Transverse colon (tissue), 4 donors: ENCODE measurements around the gene TBC1D17. TPM values are rescaled to one million over a fixed set of nuclear protein-coding genes. Genes with fewer than 3 reads are reported as not detected.

Experiments used
- DNase-seq: peaks from one replicate; pipeline ENCODE4 v3.0.0-alpha.2; 2019
- H3K27ac ChIP-seq, 4 donors: fragments of 200-600 bp; sonication (generic); 2 replicates each; pipeline ENCODE4 v1.5.1; 2016 to 2018; ENCODE audit warnings: inconsistent platforms in 4 of 4
- H3K27me3 ChIP-seq: fragments of 200-600 bp; sonication (generic); 2 replicates; pipeline ENCODE4 v1.5.1; 2017; ENCODE audit warnings: inconsistent platforms
- H3K36me3 ChIP-seq, 4 donors: fragments of 200-600 bp; sonication (generic); 2 replicates each; pipeline ENCODE4 v1.5.1; 2017 to 2019; ENCODE audit warnings: inconsistent platforms in 4 of 4
- H3K4me1 ChIP-seq, 4 donors: fragments of 200-600 bp; sonication (generic); 2 replicates each; pipeline ENCODE4 v1.5.1; 2017 to 2020; ENCODE audit warnings: inconsistent platforms in 4 of 4
- H3K4me3 ChIP-seq, 4 donors: fragments of 200-600 bp; sonication (generic); 1 replicate in 1 of 4; 2 replicates in 3 of 4; pipeline versions ENCODE4 v1.5.1 to v1.6.1; 2017 to 2019; ENCODE audit warnings: inconsistent platforms in 4 of 4
- H3K9me3 ChIP-seq, 2 donors: fragments of 200-600 bp; sonication (generic); 2 replicates each; pipeline ENCODE4 v1.5.1; 2017 to 2019; ENCODE audit warnings: inconsistent platforms in 2 of 2
- CTCF ChIP-seq, 5 experiments: fragments of 200-600 bp in 3 of 5; fragments of 450-650 bp in 2 of 5; sonication (generic) in 3 of 5; IDR thresholded peaks; 1 replicate in 2 of 5; 2 replicates in 3 of 5; pipeline ENCODE4 v1.5.1; 2016 to 2017; ENCODE audit warnings: antibody characterized with exemption in 5 of 5, inconsistent platforms in 3 of 5, mild to moderate bottlenecking in 2 of 5, moderate library complexity in 1 of 5
- EP300 ChIP-seq: sonication (generic); formaldehyde crosslinking; IDR thresholded peaks from one replicate; pipeline ENCODE4 v1.6.1; 2017; ENCODE audit warnings: antibody characterized with exemption, low read depth
- POLR2A ChIP-seq: fragments of 450-650 bp; IDR thresholded peaks from one replicate; pipeline ENCODE4 v1.6.1; 2016; ENCODE audit warnings: antibody characterized with exemption, mild to moderate bottlenecking, moderate library complexity
- POLR2AphosphoS5 ChIP-seq, 3 donors: sonication (generic); formaldehyde crosslinking; IDR thresholded peaks; one replicate each; pipeline ENCODE4 v1.6.1; 2016; ENCODE audit warnings: antibody characterized with exemption in 3 of 3
- WGBS, 2 donors: methylation state at CpG; one replicate each; pipeline ENCODE4 v1.1.5; 2018; ENCODE audit warnings: low coverage in 1 of 2; 5-methylcytosine and 5-hydroxymethylcytosine counted together
- in situ Hi-C, 4 donors: fragments of 200-750 bp; cut with MboI; loops; one replicate each; pipeline versions ENCODE4 v1.15.0 to v1.15.1; 2017; ENCODE audit warnings: low sequenced_read_pairs in 3 of 4, low pct_ligation_motif_present in 1 of 4, low pct_unique_long_range_greater_than_20kb in 1 of 4
- intact Hi-C: fragments of 100-400 bp; cut with DNase I; formaldehyde crosslinking; loops from one replicate; pipeline ENCODE4 v1.15.1; 2023; ENCODE audit warnings: low total_unique reads
- total RNA-seq, 4 donors: library from RNA; depleted of rRNA; stranded (reverse); fragments of >200 nt; gene quantifications; one replicate each; pipeline ENCODE4 v1.1.0, GENCODE V29; 2016

TBC1D17 gene
- total RNA-seq, 4 donors from 2014 or later: 26.4 to 80.8 (median 47.9) TPM

- H3K27ac ChIP-seq: peak overlapping the region; percentile 39 to 51 (median 48)
These were observed 15.7 kb upstream of the TBC1D17 start for GRCh38 chr19:49861541-49862378.

GRCh38 chr19:49862391-49863253 lies 14.9 kb upstream of the TBC1D17 start:
- H3K27ac ChIP-seq: no peak overlapping the region
- no peaks in the 10 kb centered on the region for H3K9me3 ChIP-seq
- no peak overlapping the region for H3K4me3 ChIP-seq
- TF ChIP-seq CTCF (IDR thresholded peaks at IDR 0.05) (no peak), POLR2AphosphoS5 (IDR thresholded peaks at IDR 0.05) (no peak), EP300 (no peak), POLR2A (no peak)
- intact Hi-C loops: no loop called here
- peaks cover 11 to 34% (median 30%) of the 10 kb centered on the region in 4 donors for H3K4me1 ChIP-seq
- peaks cover 0 to 5% (median 0%) of the 10 kb centered on the region in 4 donors for H3K36me3 ChIP-seq
- 79 to 84% methylated on average over 11 to 20 of the region's 49 CpGs for WGBS, 2 donors
- no peaks in the 10 kb centered on the region for H3K27me3 ChIP-seq
- in situ Hi-C loops: loop anchor here in 1 of 4 donors (10.0 to 25.0 kb wide), 2 partner anchors 48 to 375 kb away; partner anchors contain the start of genes FUZ, MED25, RPL13A and RPS11
- DNase-seq: no peak

More at GRCh38 chr19:49861541-49862378, 15.7 kb upstream of the TBC1D17 start:
- Histone ChIP-seq H3K4me3 (no peak overlapping the region), H3K36me3 (peaks cover 0 to 11% (median 2%) of the 10 kb centered on the region in 4 donors), H3K9me3 (no peaks in the 10 kb centered on the region), H3K27me3 (no peaks in the 10 kb centered on the region), H3K4me1 (peaks cover 11 to 32% (median 29%) of the 10 kb centered on the region in 4 donors)
- 88% methylated on average over 50 of the region's 60 CpGs; no CpG with 5 or more reads in 1 of the 2 donors for WGBS, 2 donors
- TF ChIP-seq POLR2A: no peak
- no peak for TF ChIP-seq POLR2AphosphoS5 (IDR thresholded peaks at IDR 0.05)
- no peak for TF ChIP-seq EP300
- in situ Hi-C loops (loop anchor here in 1 of 4 donors (10.0 to 25.0 kb wide), 2 partner anchors 47 to 374 kb away; partner anchors contain the start of genes FUZ, MED25, RPL13A and RPS11), intact Hi-C loops (no loop called here)
- no peak for DNase-seq

- intact Hi-C loops: no loop called here
- in situ Hi-C loops: loop anchor here in 1 of 4 donors (10.0 to 25.0 kb wide), 2 partner anchors 49 to 376 kb away; partner anchors contain the start of genes FUZ, MED25, RPL13A and RPS11
- peaks cover 0 to 5% (median 0%) of the 10 kb centered on the region in 4 donors for H3K36me3 ChIP-seq
- H3K4me3 ChIP-seq: no peak overlapping the region
- peaks cover 11 to 41% (median 33%) of the 10 kb centered on the region in 4 donors for H3K4me1 ChIP-seq
- WGBS, 2 donors: 92 to 95% methylated on average over 7 to 24 of the region's 24 CpGs
- peak; percentile 8 for DNase-seq
- TF ChIP-seq POLR2AphosphoS5 (IDR thresholded peaks at IDR 0.05): no peak
- no peak for TF ChIP-seq POLR2A
- no peak for TF ChIP-seq EP300
- H3K27me3 ChIP-seq: no peaks in the 10 kb centered on the region
- H3K27ac ChIP-seq: no peak overlapping the region
- no peaks in the 10 kb centered on the region for H3K9me3 ChIP-seq
These were observed 14.1 kb upstream of the TBC1D17 start for GRCh38 chr19:49863254-49863934.

- TF ChIP-seq POLR2AphosphoS5 (IDR thresholded peaks at IDR 0.05) (no peak), CTCF (IDR thresholded peaks at IDR 0.05) (no peak), POLR2A (no peak), EP300 (no peak)
- WGBS, 2 donors: 95% methylated on average over 17 of the region's 17 CpGs; no CpG with 5 or more reads in 1 of the 2 donors
- no peaks in the 10 kb centered on the region for H3K27me3 ChIP-seq
- intact Hi-C loops (no loop called here), in situ Hi-C loops (loop anchor here in 1 of 4 donors (10.0 to 25.0 kb wide), 2 partner anchors 49 to 377 kb away; partner anchors contain the start of genes FUZ, MED25, RPL13A and RPS11)
- DNase-seq: no peak
- H3K36me3 ChIP-seq: peaks cover 0 to 5% (median 0%) of the 10 kb centered on the region in 4 donors
- H3K4me1 ChIP-seq: peaks cover 14 to 46% (median 38%) of the 10 kb centered on the region in 4 donors
- no peaks in the 10 kb centered on the region for H3K9me3 ChIP-seq
- H3K27ac ChIP-seq: no peak overlapping the region
- H3K4me3 ChIP-seq: no peak overlapping the region
These were observed 13.6 kb upstream of the TBC1D17 start for GRCh38 chr19:49863935-49864320.
